GM15510 (cell line): ENCODE results near the gene SCTR.

Experiments
- POLR2A ChIP-seq: IDR thresholded peaks from 3 replicates; pipeline ENCODE4 v1.6.1; 2011; ENCODE audit warnings: borderline replicate concordance; ENCODE audit not compliant: insufficient read length; ENCODE audit errors: extremely low read depth

The SCTR gene

GRCh38 chr2:119537792-119538191 is 13.5 kb upstream of the SCTR start:
- TF ChIP-seq POLR2A: no peak

GRCh38 chr2:119536707-119537106 is 12.4 kb upstream of the SCTR start:
- no peak for TF ChIP-seq POLR2A

- no peak for TF ChIP-seq POLR2A
Measured at GRCh38 chr2:119536211-119536610, 11.9 kb upstream of the SCTR start.

GRCh38 chr2:119533560-119533959 is 9.3 kb upstream of the SCTR start:
- TF ChIP-seq POLR2A: no peak

- no peak for TF ChIP-seq POLR2A
Measured at GRCh38 chr2:119531292-119531691, 7.0 kb upstream of the SCTR start.

- TF ChIP-seq POLR2A: no peak
Measured at GRCh38 chr2:119527999-119528398, 3.7 kb upstream of the SCTR start.

- TF ChIP-seq POLR2A: no peak
Measured at GRCh38 chr2:119525614-119526013, 1.3 kb upstream of the SCTR start.

- no peak for TF ChIP-seq POLR2A
Measured at GRCh38 chr2:119523383-119523951, 816 bp downstream of the SCTR start.

- no peak for TF ChIP-seq POLR2A
Measured at GRCh38 chr2:119522671-119523070, 1.6 kb downstream of the SCTR start.

- no peak for TF ChIP-seq POLR2A
Measured at GRCh38 chr2:119521433-119522050, 2.7 kb downstream of the SCTR start.

- TF ChIP-seq POLR2A: no peak
Measured at GRCh38 chr2:119520696-119521432, 3.4 kb downstream of the SCTR start.

GRCh38 chr2:119519057-119519408 is 5.2 kb downstream of the SCTR start:
- TF ChIP-seq POLR2A: no peak

- no peak for TF ChIP-seq POLR2A
Measured at GRCh38 chr2:119518401-119519056, 5.8 kb downstream of the SCTR start.

- TF ChIP-seq POLR2A: no peak
Measured at GRCh38 chr2:119517433-119517832, 6.8 kb downstream of the SCTR start.

GRCh38 chr2:119516121-119516520 is 8.2 kb downstream of the SCTR start:
- TF ChIP-seq POLR2A: no peak
